ENCODE measurements around the gene ATXN7. TPM values are rescaled to one million over a fixed set of nuclear protein-coding genes. Genes with fewer than 3 reads are reported as not detected.
A peak's percentile ranks its signal among the peaks of the same experiment; 100 is the strongest.

The ATXN7 gene
- total RNA-seq, 1 donor from 2014 or later, result 43.2 TPM

- TF ChIP-seq POLR2AphosphoS5 (IDR thresholded peaks at IDR 0.05; ENCODE audit: insufficient read depth in 1 of 2, low read depth in 1 of 2) (no peak), POLR2A (IDR thresholded peaks at IDR 0.05) (no peak), CTCF (IDR thresholded peaks at IDR 0.05) (no peak)
- Histone ChIP-seq H3K36me3 (no peaks in the 10 kb centered on the region), H3K27ac (peak overlapping the region; percentile 17), H3K4me1 (peaks cover 68% of the 10 kb centered on the region), H3K27me3 (no peaks in the 10 kb centered on the region), H3K4me3 (no peak overlapping the region), H3K9me3 (no peaks in the 10 kb centered on the region)
- intact Hi-C loops (cut with DNase I), result no loop called here
- no peak for DNase-seq (ENCODE audit: extremely low spot score in 2 of 2)
Observed at GRCh38 chr3:63966871-63967270, 103.2 kb downstream of the ATXN7 start.

GRCh38 chr3:63967675-63968611 is 104.3 kb downstream of the ATXN7 start:
- Histone ChIP-seq H3K36me3 (no peaks in the 10 kb centered on the region), H3K27me3 (no peaks in the 10 kb centered on the region), H3K9me3 (no peaks in the 10 kb centered on the region), H3K4me3 (peak overlapping the region; percentile 12 to 39), H3K27ac (peak overlapping the region; percentile 17), H3K4me1 (peaks cover 74% of the 10 kb centered on the region)
- TF ChIP-seq POLR2A (IDR thresholded peaks at IDR 0.05), result no peak
- TF ChIP-seq CTCF (IDR thresholded peaks at IDR 0.05), result no peak
- TF ChIP-seq POLR2AphosphoS5 (IDR thresholded peaks at IDR 0.05; ENCODE audit: insufficient read depth in 1 of 2, low read depth in 1 of 2), result no peak
- intact Hi-C loops (cut with DNase I), result no loop called here
- no peak for DNase-seq (ENCODE audit: extremely low spot score in 2 of 2)

DNA sequence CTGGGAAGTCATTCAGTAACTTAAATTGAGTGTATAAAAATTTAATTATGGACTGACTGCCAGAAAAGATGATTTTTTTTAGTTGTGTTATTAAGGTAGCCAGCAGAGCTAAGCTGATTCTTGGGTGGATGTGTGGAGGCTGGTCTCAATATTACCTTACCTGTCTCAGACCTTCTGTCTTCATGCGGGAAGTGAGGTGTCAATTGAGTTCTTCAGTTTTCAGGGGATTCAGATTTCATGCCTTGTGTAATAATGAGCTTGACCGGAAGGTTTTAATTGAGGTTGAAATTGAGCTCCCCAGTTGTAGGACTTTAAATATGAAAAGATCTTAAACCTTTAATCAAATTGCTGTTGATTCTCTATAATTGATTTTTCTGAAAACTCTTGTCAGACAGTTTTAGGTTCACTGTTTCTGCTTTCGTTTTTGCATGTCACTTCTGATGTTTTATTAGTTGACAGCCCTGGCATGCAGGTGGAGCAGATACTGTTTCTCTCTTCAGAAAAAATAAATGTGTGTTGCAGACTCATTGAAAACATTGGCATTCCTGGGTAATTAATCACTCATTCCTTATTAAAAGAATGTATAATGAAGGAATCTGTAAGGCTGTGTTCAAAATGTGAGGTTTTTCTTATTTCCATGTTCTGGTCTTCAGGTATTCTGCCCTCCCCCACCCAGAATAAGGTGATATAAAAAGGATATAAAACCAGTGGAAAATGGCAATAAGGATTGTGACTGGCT is 105.1 kb downstream of the ATXN7 start:
- intact Hi-C loops (cut with DNase I), result no loop called here

DNA sequence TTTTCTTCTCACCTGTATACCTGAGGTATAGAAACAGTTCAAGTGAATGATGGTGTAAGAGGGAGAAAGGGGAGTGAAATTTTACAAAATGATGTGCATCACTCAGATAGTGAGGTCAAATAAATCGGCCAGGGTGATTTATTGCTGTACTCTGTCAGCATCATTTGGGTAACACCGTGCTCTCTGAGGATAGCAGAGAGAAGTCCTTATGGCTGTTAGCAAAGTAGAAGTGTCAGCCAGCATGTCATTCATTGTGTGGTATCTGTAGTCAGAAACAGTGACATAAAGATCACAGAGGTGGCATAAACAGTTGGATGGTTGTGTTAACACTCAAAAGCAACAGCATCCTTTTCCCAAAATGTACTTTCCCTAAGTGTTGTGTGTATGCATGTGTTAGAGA is 106.2 kb downstream of the ATXN7 start:
- H3K4me1 ChIP-seq, result peaks cover 91% of the 10 kb centered on the region
- H3K4me3 ChIP-seq, result no peak overlapping the region
- H3K27me3 ChIP-seq, result no peaks in the 10 kb centered on the region
- H3K36me3 ChIP-seq, result no peaks in the 10 kb centered on the region
- no peak for DNase-seq (ENCODE audit: extremely low spot score in 2 of 2)
- TF ChIP-seq CTCF (IDR thresholded peaks at IDR 0.05), result no peak
- no peak for TF ChIP-seq POLR2A (IDR thresholded peaks at IDR 0.05)
- TF ChIP-seq POLR2AphosphoS5 (IDR thresholded peaks at IDR 0.05; ENCODE audit: insufficient read depth in 1 of 2, low read depth in 1 of 2), result no peak
- intact Hi-C loops (cut with DNase I), result no loop called here
- no peaks in the 10 kb centered on the region for H3K9me3 ChIP-seq
- no peak overlapping the region for H3K27ac ChIP-seq

More for the DNA sequence above, 105.1 kb downstream of the ATXN7 start:
- DNase-seq (ENCODE audit: extremely low spot score in 2 of 2), result no peak
- H3K27ac ChIP-seq, result peak overlapping the region; percentile 17
- peaks cover 82% of the 10 kb centered on the region for H3K4me1 ChIP-seq
- TF ChIP-seq POLR2A (IDR thresholded peaks at IDR 0.05) (no peak), POLR2AphosphoS5 (IDR thresholded peaks at IDR 0.05; ENCODE audit: insufficient read depth in 1 of 2, low read depth in 1 of 2) (no peak), CTCF (IDR thresholded peaks at IDR 0.05) (no peak)
- no peaks in the 10 kb centered on the region for H3K27me3 ChIP-seq
- H3K9me3 ChIP-seq, result no peaks in the 10 kb centered on the region
- no peaks in the 10 kb centered on the region for H3K36me3 ChIP-seq
- peak overlapping the region; percentile 12 to 39 for H3K4me3 ChIP-seq
